H1 (cell line): ENCODE measurements around the gene SPAG16. TPM values are rescaled to one million over a fixed set of nuclear protein-coding genes. Genes with fewer than 3 reads are reported as not detected.

ENCODE experiments used
- CTCF ChIA-PET: fragments of 300-600 bp; sonication (Branson Sonifier 250); formaldehyde crosslinking; loops from one replicate; lab custom pipeline; 2021; ENCODE audit not compliant: partially characterized antibody; lab: Charles Lee
- POLR2A ChIA-PET: fragments of 300-600 bp; sonication (Branson Sonifier 250); formaldehyde crosslinking; loops from one replicate; lab custom pipeline; 2021; ENCODE audit warnings: inconsistent platforms; ENCODE audit not compliant: partially characterized antibody; lab: Charles Lee
- DNase-seq, 2 experiments: peaks; one replicate each; pipeline versions ENCODE4 v3.0.0 to v3.0.0-alpha.2; 2010 to 2022; ENCODE audit warnings: low spot score in 2 of 2, low read depth in 1 of 2, mixed read lengths in 1 of 2
- FAIRE-seq: peaks from 2 replicates; lab custom pipeline; 2011; peaks lifted over from hg19 to GRCh38; lab: Jason Lieb, UNC
- H2AFZ ChIP-seq: 2 replicates; pipeline ENCODE4 v1.8.1; 2012; ENCODE audit warnings: low read length, inconsistent platforms
- H2AK5ac ChIP-seq: 2 replicates; pipeline ENCODE4 v1.6.1; 2013; ENCODE audit warnings: low read depth, low read length
- H2BK120ac ChIP-seq: replicated peaks from 2 replicates; pipeline ENCODE3; 2013; ENCODE audit warnings: low read depth, low read length, inconsistent platforms
- H2BK12ac ChIP-seq: 2 replicates; pipeline ENCODE4 v1.6.1; 2013; ENCODE audit warnings: low read depth, low read length
- H2BK15ac ChIP-seq: 2 replicates; pipeline ENCODE4 v1.6.1; 2013; ENCODE audit warnings: low read length
- H2BK20ac ChIP-seq: 2 replicates; pipeline ENCODE4 v1.6.1; 2013; ENCODE audit warnings: low read length
- H2BK5ac ChIP-seq: 2 replicates; pipeline ENCODE4 v1.6.1; 2013; ENCODE audit warnings: low read depth, low read length
- H3K14ac ChIP-seq: 2 replicates; pipeline ENCODE4 v1.6.1; 2013; ENCODE audit warnings: inconsistent platforms; ENCODE audit not compliant: insufficient read length
- H3K18ac ChIP-seq: 2 replicates; pipeline ENCODE4 v1.6.1; 2013; ENCODE audit warnings: low read length; ENCODE audit errors: extremely low read depth
- H3K23ac ChIP-seq: 2 replicates; pipeline ENCODE4 v1.6.1; 2013; ENCODE audit warnings: inconsistent platforms; ENCODE audit not compliant: insufficient read length
- H3K23me2 ChIP-seq: 2 replicates; pipeline ENCODE4 v1.6.1; 2013; ENCODE audit warnings: low read depth, low read length
- H3K27ac ChIP-seq: 2 replicates; pipeline ENCODE4 v1.6.1; 2011; ENCODE audit warnings: low read depth, low read length, inconsistent platforms
- H3K27me3 ChIP-seq, 4 experiments: replicated peaks in 1 of 4; 1 replicate in 1 of 4; 2 replicates in 3 of 4; pipeline versions ENCODE4 v1.6.1 to v1.8.1; 2011 to 2013; ENCODE audit warnings: low read length in 3 of 4, mild to moderate bottlenecking in 3 of 4, inconsistent platforms in 2 of 4, mixed read lengths in 2 of 4, moderate library complexity in 1 of 4; ENCODE audit not compliant: control insufficient read depth in 3 of 4, insufficient read depth in 3 of 4; ENCODE audit errors: extremely low read depth in 1 of 4
- H3K36me3 ChIP-seq, 4 experiments: 2 replicates each; pipeline versions ENCODE4 v1.6.1 to v1.8.1; 2011 to 2013; ENCODE audit warnings: mild to moderate bottlenecking in 4 of 4, low read length in 3 of 4, moderate library complexity in 2 of 4, control low read depth in 1 of 4, inconsistent platforms in 1 of 4; ENCODE audit not compliant: insufficient read depth in 4 of 4, control insufficient read depth in 2 of 4
- H3K4ac ChIP-seq: replicated peaks from 2 replicates; pipeline ENCODE3; 2013; ENCODE audit warnings: low read length, low read depth, mixed read lengths, inconsistent platforms; ENCODE audit not compliant: insufficient read length
- H3K4me1 ChIP-seq, 4 experiments: replicated peaks in 1 of 4; 1 replicate in 1 of 4; 2 replicates in 3 of 4; pipeline versions ENCODE4 v1.6.1 to v1.8.1; 2011 to 2013; ENCODE audit warnings: low read length in 3 of 4, inconsistent platforms in 2 of 4, mixed read lengths in 1 of 4; ENCODE audit not compliant: insufficient read depth in 4 of 4, control insufficient read depth in 3 of 4
- H3K4me2 ChIP-seq, 2 experiments: 2 replicates each; pipeline versions ENCODE4 v1.6.1 to v1.8.1; 2011 to 2013; ENCODE audit warnings: low read depth in 2 of 2, low read length in 2 of 2, control low read depth in 1 of 2, inconsistent platforms in 1 of 2, mild to moderate bottlenecking in 1 of 2; ENCODE audit not compliant: insufficient read depth in 1 of 2
- H3K4me3 ChIP-seq, 4 experiments: fragments of 200-600, 300-600 bp in 1 of 4; sonication (generic), shearing (Covaris generic), sonication (Bioruptor Twin) in 1 of 4; 2 replicates each; pipeline versions ENCODE4 v1.5.1 to v1.8.1; 2011 to 2016; ENCODE audit warnings: low read length in 4 of 4, low read depth in 3 of 4, control low read depth in 2 of 4, inconsistent platforms in 2 of 4, mild to moderate bottlenecking in 2 of 4, mixed read lengths in 1 of 4, moderate library complexity in 1 of 4; ENCODE audit not compliant: insufficient read depth in 2 of 4; ENCODE audit errors: extremely low read depth in 1 of 4
- H3K56ac ChIP-seq: replicated peaks from 2 replicates; pipeline ENCODE3; 2013; ENCODE audit warnings: low read depth, mild to moderate bottlenecking, mixed read lengths, low read length, inconsistent platforms; ENCODE audit not compliant: insufficient read length
- H3K79me1 ChIP-seq: 2 replicates; pipeline ENCODE4 v1.6.1; 2013; ENCODE audit warnings: low read depth, low read length, control low read depth
- H3K79me2 ChIP-seq, 2 experiments: 2 replicates each; pipeline versions ENCODE4 v1.6.1 to v1.8.1; 2012 to 2013; ENCODE audit warnings: low read length in 2 of 2, mild to moderate bottlenecking in 2 of 2, inconsistent platforms in 1 of 2; ENCODE audit not compliant: insufficient read depth in 2 of 2, control insufficient read depth in 1 of 2
- H3K9ac ChIP-seq, 4 experiments: replicated peaks in 1 of 4; 1 replicate in 1 of 4; 2 replicates in 3 of 4; pipeline versions ENCODE4 v1.6.1 to v1.8.1; 2011 to 2013; ENCODE audit warnings: low read depth in 3 of 4, low read length in 3 of 4, control low read depth in 2 of 4, mild to moderate bottlenecking in 2 of 4, moderate library complexity in 2 of 4, inconsistent platforms in 1 of 4; ENCODE audit errors: extremely low read depth in 1 of 4
- H3K9me3 ChIP-seq, 2 experiments: 2 replicates each; pipeline versions ENCODE4 v1.6.1 to v1.8.1; 2012 to 2013; ENCODE audit warnings: mild to moderate bottlenecking in 2 of 2, moderate library complexity in 2 of 2, control low read depth in 1 of 2, inconsistent platforms in 1 of 2, low read depth in 1 of 2, low read length in 1 of 2, mixed read lengths in 1 of 2; ENCODE audit not compliant: insufficient read depth in 2 of 2
- H4K20me1 ChIP-seq, 2 experiments: replicated peaks in 1 of 2; 2 replicates each; pipeline versions ENCODE3 to v1.8.1; 2011 to 2013; ENCODE audit warnings: inconsistent platforms in 2 of 2, low read length in 2 of 2, mild to moderate bottlenecking in 1 of 2; ENCODE audit not compliant: insufficient read depth in 2 of 2, control insufficient read depth in 1 of 2
- H4K5ac ChIP-seq: 2 replicates; pipeline ENCODE4 v1.6.1; 2013; ENCODE audit warnings: low read length, low read depth, mixed read lengths, inconsistent platforms; ENCODE audit not compliant: insufficient read length
- H4K8ac ChIP-seq: 2 replicates; pipeline ENCODE4 v1.8.0; 2013; ENCODE audit warnings: mild to moderate bottlenecking, moderate library complexity, low read length, inconsistent platforms; ENCODE audit not compliant: insufficient read depth; ENCODE audit errors: extremely low read depth
- H4K91ac ChIP-seq: replicated peaks from 2 replicates; pipeline ENCODE3; 2013; ENCODE audit warnings: low read length, mixed read lengths, inconsistent platforms; ENCODE audit not compliant: insufficient read length
- ASH2L ChIP-seq: fragments of 200-600, 300-600 bp; sonication (generic); IDR thresholded peaks from one replicate; pipeline ENCODE4 v1.7.1; 2017; ENCODE audit warnings: low read length
- KDM5A ChIP-seq: fragments of 200-600 bp; IDR thresholded peaks from 2 replicates; pipeline ENCODE4 v1.7.1; 2012; ENCODE audit warnings: mild to moderate bottlenecking, low read length, inconsistent platforms, mixed read lengths
- SIX5 ChIP-seq: IDR thresholded peaks from 2 replicates; pipeline ENCODE4 v1.6.1; 2011; ENCODE audit warnings: mild to moderate bottlenecking, low read depth, low read length
- SUZ12 ChIP-seq: fragments of 200-600 bp; sonication (generic); IDR thresholded peaks from 2 replicates; pipeline ENCODE4 v1.6.1; 2012; ENCODE audit warnings: mild to moderate bottlenecking, inconsistent platforms, low read length, moderate library complexity, mixed read lengths
- TAF1 ChIP-seq: IDR thresholded peaks from 2 replicates; pipeline ENCODE4 v1.6.1; 2011; ENCODE audit warnings: mild to moderate bottlenecking, low read depth, low read length
- TAF7 ChIP-seq: optimal IDR thresholded peaks from 2 replicates; pipeline ENCODE3; 2011; ENCODE audit warnings: low read depth, mild to moderate bottlenecking, inconsistent platforms, low read length, moderate library complexity, borderline replicate concordance
- TBP ChIP-seq: IDR thresholded peaks from 2 replicates; pipeline ENCODE4 v1.6.1; 2011; ENCODE audit warnings: low read depth, low read length, improper control_type of control experiment
- TCF12 ChIP-seq: IDR thresholded peaks from 2 replicates; pipeline ENCODE4 v1.6.1; 2011; ENCODE audit warnings: low read depth, mild to moderate bottlenecking, low read length
- WGBS, 2 experiments: shearing (Covaris generic) in 1 of 2; methylation state at CpG; one replicate each; pipeline versions ENCODE4 v1.1.6 to v1.1.7; 2013 to 2015; ENCODE audit warnings: low lambda C conversion rate in 2 of 2, mixed read lengths in 2 of 2, inconsistent platforms in 1 of 2, low coverage in 1 of 2, missing lambda C conversion rate in 1 of 2; ENCODE audit not compliant: insufficient replicate concordance in 2 of 2, insufficient coverage in 1 of 2, insufficient read length in 1 of 2; ENCODE audit errors: extremely low coverage in 1 of 2, missing lambda C conversion rate in 1 of 2; 5-methylcytosine and 5-hydroxymethylcytosine counted together
- polyA plus RNA-seq, 7 experiments: library from polyadenylated mRNA; depleted of rRNA in 3 of 7; stranded (reverse) in 5 of 7; unstranded in 2 of 7; fragments of >200 nt in 5 of 7; fragments of 200-250 nt in 2 of 7; gene quantifications; 1 replicate in 5 of 7; 2 replicates in 1 of 7; 4 replicates in 1 of 7; pipeline versions ENCODE4 v1.2.1 to v1.2.3, GENCODE V29; 2011 to 2013; ENCODE audit warnings: missing spikeins in 2 of 7, mixed read lengths in 2 of 7
- total RNA-seq: library from RNA; stranded (reverse); fragmentation: NEBNext Ultra II Directional; extraction: Animal tissue kit (Norgen Biotek cat#: 25700); gene quantifications from 2 replicates; pipeline ENCODE4 v1.2.1, GENCODE V29; 2021
- TF ChIP-seq, protein P1 (sequence below): IDR thresholded peaks from 2 replicates; pipeline ENCODE4 v1.6.1; 2012; ENCODE audit warnings: low read length, inconsistent platforms

SPAG16 gene
- total and polyA plus RNA-seq, 2 of the 8 experiments (the other 6 are each of a cell fraction or from before 2014, with no cell fraction given) = 6.0 to 14.9 TPM

DNA sequence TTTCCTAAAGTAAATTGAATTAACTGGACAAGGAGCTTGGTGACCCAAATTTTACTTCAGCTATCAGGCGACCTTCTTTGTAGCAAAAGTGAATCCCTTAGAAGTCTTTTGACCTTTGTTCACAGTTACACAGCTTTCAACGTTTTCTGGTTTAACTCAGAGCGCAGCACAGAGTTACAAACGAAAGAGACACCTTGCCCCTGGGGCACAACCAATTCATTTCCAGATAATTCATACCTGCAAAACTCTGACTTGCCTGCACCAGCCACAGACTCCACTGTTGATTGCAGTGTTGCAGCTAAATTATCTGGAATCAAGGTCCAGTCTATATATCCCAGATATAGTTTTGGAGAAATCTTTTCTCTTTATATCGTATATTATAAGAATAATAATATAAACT, 768.0 kb downstream of the SPAG16 start:
- TF ChIP-seq TAF7 = no peak
- no peak for TF ChIP-seq KDM5A
- TF ChIP-seq TCF12 = no peak
- no peak for TF ChIP-seq TAF1
- no peak for TF ChIP-seq ASH2L
- TF ChIP-seq, protein P1, sequence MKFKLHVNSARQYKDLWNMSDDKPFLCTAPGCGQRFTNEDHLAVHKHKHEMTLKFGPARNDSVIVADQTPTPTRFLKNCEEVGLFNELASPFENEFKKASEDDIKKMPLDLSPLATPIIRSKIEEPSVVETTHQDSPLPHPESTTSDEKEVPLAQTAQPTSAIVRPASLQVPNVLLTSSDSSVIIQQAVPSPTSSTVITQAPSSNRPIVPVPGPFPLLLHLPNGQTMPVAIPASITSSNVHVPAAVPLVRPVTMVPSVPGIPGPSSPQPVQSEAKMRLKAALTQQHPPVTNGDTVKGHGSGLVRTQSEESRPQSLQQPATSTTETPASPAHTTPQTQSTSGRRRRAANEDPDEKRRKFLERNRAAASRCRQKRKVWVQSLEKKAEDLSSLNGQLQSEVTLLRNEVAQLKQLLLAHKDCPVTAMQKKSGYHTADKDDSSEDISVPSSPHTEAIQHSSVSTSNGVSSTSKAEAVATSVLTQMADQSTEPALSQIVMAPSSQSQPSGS = no peak
- TF ChIP-seq SUZ12 = no peak
- TF ChIP-seq TBP = no peak
- TF ChIP-seq SIX5 = no peak
- TF ChIP-seq, all 59 proteins: peak for 0
- H2AK5ac ChIP-seq = no peak overlapping the region
- H4K20me1 ChIP-seq = no peaks in the 10 kb centered on the region
- H2BK15ac ChIP-seq = no peak overlapping the region
- no peak overlapping the region for H2BK120ac ChIP-seq
- no peak overlapping the region for H4K5ac ChIP-seq
- H3K18ac ChIP-seq = no peak overlapping the region
- H3K27ac ChIP-seq = no peak overlapping the region
- no peak overlapping the region for H3K4ac ChIP-seq
- no peaks in the 10 kb centered on the region for H3K9me3 ChIP-seq
- WGBS, 2 experiments = 89% methylated on average over 5 of the region's 5 CpGs; no CpG with 5 or more reads in 1 of the 2 experiments
- H3K14ac ChIP-seq = no peak overlapping the region
- no peaks in the 10 kb centered on the region for H3K4me1 ChIP-seq
- no peak overlapping the region for H2BK5ac ChIP-seq
- H3K27me3 ChIP-seq = no peaks in the 10 kb centered on the region
- H3K36me3 ChIP-seq = no peaks in the 10 kb centered on the region
- H3K23ac ChIP-seq = no peak overlapping the region
- H3K23me2 ChIP-seq = peaks cover 2% of the 10 kb centered on the region; the same call in 1 of the 2 replicates
- H2BK20ac ChIP-seq = no peak overlapping the region
- H3K4me3 ChIP-seq = no peak overlapping the region
- H3K56ac ChIP-seq = no peak overlapping the region
- FAIRE-seq (no peak), DNase-seq (no peak)
- no peak overlapping the region for H4K91ac ChIP-seq
- no peak overlapping the region for H3K9ac ChIP-seq
- no peak overlapping the region for H2AFZ ChIP-seq
- CTCF ChIA-PET = interaction anchor here (0.6 kb wide), 1 partner anchor 806 kb away, joined by 3 read pairs; no protein-coding TSS in a partner anchor
- no peak overlapping the region for H2BK12ac ChIP-seq
- H4K8ac ChIP-seq = no peak overlapping the region
- POLR2A ChIA-PET = no interaction called here
- H3K4me2 ChIP-seq = no peak overlapping the region
- no peaks in the 10 kb centered on the region for H3K79me1 ChIP-seq
- no peaks in the 10 kb centered on the region for H3K79me2 ChIP-seq
